HCT116 (cell line): ENCODE data around the gene GADD45A.

ENCODE experiments used
- EZH2 ChIP-seq: fragments of 200-600 bp; sonication (generic); IDR thresholded peaks from 2 replicates; pipeline ENCODE4 v1.6.1; 2017; ENCODE audit warnings: antibody characterized with exemption, mixed run types
- SRF ChIP-seq: IDR thresholded peaks from 2 replicates; pipeline ENCODE4 v1.6.1; 2012; ENCODE audit warnings: low read depth
- TF ChIP-seq, protein P1 (sequence below), 3 experiments: fragments of 200-600 bp in 1 of 3; sonication (generic) in 1 of 3; IDR thresholded peaks in 2 of 3; conservative IDR thresholded peaks in 1 of 3; 2 replicates each; pipeline ENCODE4 v1.5.1; 2012 to 2017; ENCODE audit warnings: low read depth in 2 of 3, low read length in 2 of 3, antibody characterized with exemption in 1 of 3, borderline replicate concordance in 1 of 3, control low read depth in 1 of 3, mild to moderate bottlenecking in 1 of 3, mixed read lengths in 1 of 3, mixed run types in 1 of 3, moderate library complexity in 1 of 3; ENCODE audit not compliant: insufficient read depth in 1 of 3

GRCh38 chr1:67731322-67731721, 46.3 kb downstream of the GADD45A start:
- TF ChIP-seq SRF, result no peak
- TF ChIP-seq, protein P1, sequence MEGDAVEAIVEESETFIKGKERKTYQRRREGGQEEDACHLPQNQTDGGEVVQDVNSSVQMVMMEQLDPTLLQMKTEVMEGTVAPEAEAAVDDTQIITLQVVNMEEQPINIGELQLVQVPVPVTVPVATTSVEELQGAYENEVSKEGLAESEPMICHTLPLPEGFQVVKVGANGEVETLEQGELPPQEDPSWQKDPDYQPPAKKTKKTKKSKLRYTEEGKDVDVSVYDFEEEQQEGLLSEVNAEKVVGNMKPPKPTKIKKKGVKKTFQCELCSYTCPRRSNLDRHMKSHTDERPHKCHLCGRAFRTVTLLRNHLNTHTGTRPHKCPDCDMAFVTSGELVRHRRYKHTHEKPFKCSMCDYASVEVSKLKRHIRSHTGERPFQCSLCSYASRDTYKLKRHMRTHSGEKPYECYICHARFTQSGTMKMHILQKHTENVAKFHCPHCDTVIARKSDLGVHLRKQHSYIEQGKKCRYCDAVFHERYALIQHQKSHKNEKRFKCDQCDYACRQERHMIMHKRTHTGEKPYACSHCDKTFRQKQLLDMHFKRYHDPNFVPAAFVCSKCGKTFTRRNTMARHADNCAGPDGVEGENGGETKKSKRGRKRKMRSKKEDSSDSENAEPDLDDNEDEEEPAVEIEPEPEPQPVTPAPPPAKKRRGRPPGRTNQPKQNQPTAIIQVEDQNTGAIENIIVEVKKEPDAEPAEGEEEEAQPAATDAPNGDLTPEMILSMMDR (IDR thresholded peaks at IDR 0.05 in 2 of 3, conservative IDR thresholded peaks at IDR 0.05 in 1 of 3; ENCODE audit: borderline replicate concordance in 1 of 3, insufficient read depth in 1 of 3, low read depth in 2 of 3, low read length in 2 of 3), result no peak
- TF ChIP-seq EZH2, result no peak
